Measurements from ENCODE around the gene IFIH1.

DNA sequence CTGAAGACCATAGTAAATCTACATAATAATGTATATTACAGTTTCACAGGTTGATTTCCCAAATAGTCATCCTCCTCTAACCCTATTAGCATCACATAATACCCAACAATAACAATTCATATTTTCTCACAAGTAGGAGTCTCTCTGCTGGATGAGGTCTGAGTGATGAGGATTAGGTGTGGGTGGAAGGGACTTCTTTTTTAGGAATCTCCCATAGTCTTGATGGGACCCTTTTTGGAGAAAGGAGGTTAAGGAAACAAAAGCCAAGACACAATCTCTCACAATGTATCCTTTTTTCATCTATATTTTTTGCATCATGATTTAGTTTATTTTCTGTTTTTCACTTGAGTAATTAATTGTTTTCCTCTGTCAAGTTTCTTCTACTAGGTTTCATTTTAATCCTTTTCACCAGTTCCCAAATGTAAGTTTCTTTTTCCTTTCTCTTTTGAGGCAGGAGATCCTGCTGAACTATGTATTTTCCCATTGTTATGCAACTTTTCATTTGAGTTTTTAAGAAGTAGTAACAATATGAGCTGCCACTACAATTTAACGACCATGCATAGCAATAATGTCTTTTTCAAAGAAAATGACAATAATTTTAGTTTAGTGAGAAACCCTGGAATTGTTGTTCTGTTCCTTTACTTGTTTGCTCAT is 2.5 kb upstream of the IFIH1 start:
- TF ChIP-seq, protein P1, sequence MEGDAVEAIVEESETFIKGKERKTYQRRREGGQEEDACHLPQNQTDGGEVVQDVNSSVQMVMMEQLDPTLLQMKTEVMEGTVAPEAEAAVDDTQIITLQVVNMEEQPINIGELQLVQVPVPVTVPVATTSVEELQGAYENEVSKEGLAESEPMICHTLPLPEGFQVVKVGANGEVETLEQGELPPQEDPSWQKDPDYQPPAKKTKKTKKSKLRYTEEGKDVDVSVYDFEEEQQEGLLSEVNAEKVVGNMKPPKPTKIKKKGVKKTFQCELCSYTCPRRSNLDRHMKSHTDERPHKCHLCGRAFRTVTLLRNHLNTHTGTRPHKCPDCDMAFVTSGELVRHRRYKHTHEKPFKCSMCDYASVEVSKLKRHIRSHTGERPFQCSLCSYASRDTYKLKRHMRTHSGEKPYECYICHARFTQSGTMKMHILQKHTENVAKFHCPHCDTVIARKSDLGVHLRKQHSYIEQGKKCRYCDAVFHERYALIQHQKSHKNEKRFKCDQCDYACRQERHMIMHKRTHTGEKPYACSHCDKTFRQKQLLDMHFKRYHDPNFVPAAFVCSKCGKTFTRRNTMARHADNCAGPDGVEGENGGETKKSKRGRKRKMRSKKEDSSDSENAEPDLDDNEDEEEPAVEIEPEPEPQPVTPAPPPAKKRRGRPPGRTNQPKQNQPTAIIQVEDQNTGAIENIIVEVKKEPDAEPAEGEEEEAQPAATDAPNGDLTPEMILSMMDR (IDR thresholded peaks at IDR 0.05) = no peak
- TF ChIP-seq POLR2AphosphoS5 (IDR thresholded peaks at IDR 0.05) = no peak
